ENCODE measurements around the gene TRPM6.

Gene TRPM6

DNA sequence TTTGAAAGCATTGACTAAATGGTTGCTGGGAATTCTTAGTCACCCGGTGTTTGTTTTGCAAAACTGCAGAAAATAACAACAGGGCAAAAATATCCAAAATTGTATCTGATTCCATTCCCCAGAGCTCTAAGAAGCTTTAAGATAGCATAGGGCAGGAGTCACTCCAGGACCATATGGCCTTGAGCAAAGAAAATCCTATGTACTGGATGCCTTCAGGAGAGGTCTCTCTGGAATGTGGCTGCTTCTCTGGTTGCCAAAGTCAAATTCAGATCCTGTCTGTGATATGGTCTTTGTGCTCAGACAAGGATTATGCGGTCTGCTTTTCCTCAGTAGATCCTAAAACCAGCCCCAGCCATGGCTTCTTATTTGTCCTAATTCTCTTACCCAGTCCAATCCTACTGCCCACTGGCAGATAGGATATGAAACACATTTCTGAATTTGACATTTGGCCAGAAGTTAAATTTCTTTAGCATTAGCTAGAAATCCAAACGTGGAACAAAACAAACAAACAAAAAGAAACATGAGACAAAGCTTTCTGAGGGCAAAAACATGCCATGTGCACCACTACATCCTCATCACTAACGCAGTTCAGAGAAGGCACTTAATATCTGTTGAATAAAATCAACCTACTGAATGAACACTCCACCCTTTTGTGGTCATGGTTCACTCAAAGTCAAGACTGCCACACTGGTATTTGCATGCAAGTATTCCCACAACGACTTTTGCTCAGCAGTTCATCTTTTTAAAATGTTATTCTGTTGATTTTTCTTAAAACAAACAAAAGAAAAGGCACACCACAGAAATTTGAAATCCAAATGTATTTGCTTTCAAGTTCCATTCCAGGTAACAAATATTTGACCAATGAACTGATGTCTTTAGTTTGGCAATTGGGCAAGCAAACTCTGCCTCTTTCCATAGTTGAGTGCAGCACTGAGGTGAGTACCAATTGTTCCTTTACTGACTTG lies 165.7 kb downstream of the TRPM6 start:
- no peak for DNase-seq (ENCODE audit: low read depth in 2 of 2)

- no peak for DNase-seq (ENCODE audit: low read depth in 2 of 2)
Measured at GRCh38 chr9:74719306-74719705, 168.4 kb downstream of the TRPM6 start.

- no peak for DNase-seq (ENCODE audit: low read depth in 2 of 2)
Measured at GRCh38 chr9:74718709-74719108, 169.0 kb downstream of the TRPM6 start.

GRCh38 chr9:74711341-74711740 lies 176.4 kb downstream of the TRPM6 start:
- DNase-seq (ENCODE audit: low read depth in 2 of 2): no peak

DNA sequence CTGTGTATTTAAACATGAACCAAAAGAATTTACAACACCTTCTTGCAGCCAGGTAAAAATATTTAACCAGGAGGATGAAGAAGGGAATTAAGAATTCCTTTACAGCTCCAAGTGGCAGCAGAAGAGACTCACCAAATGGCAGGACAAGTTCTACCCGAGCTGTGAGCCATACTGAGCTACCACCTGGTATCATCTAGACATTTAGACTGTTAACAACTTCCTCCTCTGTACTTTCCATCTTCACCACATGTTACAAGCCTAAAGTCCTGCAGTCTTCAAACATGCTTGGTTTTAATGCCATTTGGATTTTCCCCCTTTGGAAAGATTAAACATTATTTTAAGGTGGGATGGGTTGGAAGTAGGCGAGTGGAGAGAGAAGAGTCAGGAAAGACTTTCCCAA lies 190.2 kb downstream of the TRPM6 start:
- DNase-seq (ENCODE audit: low read depth in 2 of 2): no peak

DNA sequence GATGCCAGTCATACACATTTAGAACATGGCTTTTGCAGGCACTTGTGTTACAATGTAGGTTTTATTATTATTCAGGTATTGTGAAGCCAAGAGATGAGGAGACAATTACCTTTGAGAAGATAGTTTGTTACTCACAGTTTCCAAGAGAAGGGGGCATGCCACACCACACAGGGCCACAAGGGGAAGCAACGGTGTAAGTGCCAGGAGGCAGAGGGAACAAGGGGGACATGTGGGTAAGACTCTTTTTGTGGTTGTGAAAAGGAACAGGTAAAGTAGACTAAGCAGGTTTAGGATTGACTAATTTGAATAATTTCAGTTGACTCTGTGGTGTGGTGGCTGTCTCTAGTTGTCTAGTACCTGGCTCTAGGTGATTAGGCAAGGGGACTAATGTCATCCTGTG lies 191.2 kb downstream of the TRPM6 start:
- no peak for DNase-seq (ENCODE audit: low read depth in 2 of 2)

- DNase-seq (ENCODE audit: low read depth in 2 of 2): no peak
Measured at GRCh38 chr9:74691058-74691457, 196.7 kb downstream of the TRPM6 start.

DNA sequence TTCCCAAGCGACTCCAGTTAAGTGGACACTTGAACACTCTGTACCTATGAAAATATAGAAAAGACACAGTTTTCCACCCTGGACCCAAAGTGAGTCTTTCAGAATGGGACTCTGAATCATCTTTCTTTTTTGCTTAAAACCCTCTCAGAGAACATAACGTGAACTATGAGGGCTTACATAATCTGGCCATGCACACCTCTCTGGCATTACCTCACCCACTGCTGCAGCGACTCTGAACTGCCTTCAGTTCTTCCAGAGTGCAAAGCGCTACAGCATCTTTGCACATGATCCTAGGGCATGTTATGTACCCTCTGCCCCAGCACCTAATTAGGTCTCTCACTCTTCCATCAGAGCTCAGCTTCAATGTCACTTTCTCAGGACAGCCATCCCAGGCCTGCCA lies 204.4 kb downstream of the TRPM6 start:
- DNase-seq (ENCODE audit: low read depth in 2 of 2): no peak

DNA sequence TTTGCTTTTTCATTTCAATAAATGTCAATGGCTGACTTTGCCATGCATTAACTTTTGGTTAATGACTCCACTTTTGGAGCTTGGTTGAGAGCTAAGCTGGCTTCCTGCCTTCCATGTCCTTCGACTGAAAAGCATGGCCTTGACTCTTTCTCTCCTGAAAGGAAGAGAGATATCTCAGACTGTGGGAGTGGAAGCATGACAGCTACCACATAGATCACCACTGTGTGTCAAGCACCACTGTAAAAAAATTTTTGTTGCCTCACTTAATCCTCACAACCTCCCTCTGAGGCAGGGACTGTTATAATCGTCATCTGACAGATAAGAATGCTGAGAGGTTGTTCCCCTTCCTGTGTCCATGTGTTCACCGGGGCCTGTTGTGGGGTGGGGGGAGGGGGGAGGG lies 205.8 kb downstream of the TRPM6 start:
- no peak for DNase-seq (ENCODE audit: low read depth in 2 of 2)

DNA sequence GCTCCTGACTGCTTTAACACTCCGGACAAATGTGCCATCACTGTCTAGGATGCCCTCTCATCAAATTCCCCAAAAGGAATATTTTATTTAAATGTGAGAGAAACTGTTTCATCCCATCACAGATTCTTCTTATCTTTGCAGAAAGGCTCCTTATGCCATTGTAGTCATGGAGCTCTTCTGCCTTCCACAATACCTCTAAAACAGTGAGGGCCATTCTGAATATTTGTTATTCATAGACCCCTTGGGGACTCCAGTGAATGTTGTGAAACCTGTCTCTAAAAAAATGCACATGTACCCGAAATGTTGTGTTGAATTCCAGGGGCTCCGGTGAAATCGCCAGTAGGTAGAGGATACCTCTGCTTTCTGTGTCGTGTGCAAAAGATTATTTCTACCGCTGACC lies 213.6 kb downstream of the TRPM6 start:
- no peak for DNase-seq (ENCODE audit: low read depth in 2 of 2)

Measured in stimulated activated CD8-positive, alpha-beta memory T cell treated with anti-CD3 and anti-CD28 coated beads, Interleukin-2, amount 100 ng/mL, for 1 hour (primary cell).